ENCODE data around the gene SLC13A4. TPM values are rescaled to one million over a fixed set of nuclear protein-coding genes. Genes with fewer than 3 reads are reported as not detected.

SLC13A4 gene
- total RNA-seq, 1 donor from 2014 or later: not detected

DNA sequence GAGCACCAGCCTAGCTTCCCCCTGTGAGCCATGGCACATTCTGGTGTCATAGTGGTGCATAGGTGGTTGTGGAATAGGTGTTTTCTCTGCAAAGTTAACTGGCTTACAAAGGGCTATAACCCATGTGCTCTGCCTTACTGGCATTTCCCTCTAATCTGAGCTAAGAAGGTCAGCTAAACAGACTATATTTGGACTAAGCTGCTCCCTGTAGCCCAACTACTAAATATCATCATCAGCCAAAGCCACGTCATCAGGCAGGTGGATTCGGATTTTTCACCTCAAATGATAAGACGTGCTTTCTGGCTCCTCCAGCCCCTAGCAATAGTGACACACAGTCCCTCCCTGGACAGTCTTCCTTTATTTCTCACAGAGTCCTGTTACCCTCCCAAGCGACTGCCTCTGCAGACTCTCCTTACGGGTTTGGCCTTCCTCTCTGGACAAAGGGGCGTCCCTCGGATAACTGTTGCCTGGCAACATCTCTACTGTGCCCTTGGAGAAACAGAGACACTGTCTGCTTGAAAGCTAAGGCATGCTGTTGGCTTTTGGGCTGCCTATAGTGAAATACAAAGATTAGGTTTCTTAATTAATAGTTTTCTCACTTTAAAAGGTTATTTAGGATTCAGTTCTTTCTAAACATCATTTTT, 9.1 kb downstream of the SLC13A4 start:
- no peaks in the 10 kb centered on the region for H3K36me3 ChIP-seq
- DNase-seq (ENCODE audit: extremely low spot score in 2 of 2): no peak
- H3K4me1 ChIP-seq: peaks cover 17% of the 10 kb centered on the region
- no peak for TF ChIP-seq POLR2A (IDR thresholded peaks at IDR 0.05)
- no peak overlapping the region for H3K4me3 ChIP-seq
- intact Hi-C loops (cut with DNase I): no loop called here
- H3K9me3 ChIP-seq: no peaks in the 10 kb centered on the region
- no peak overlapping the region for H3K27ac ChIP-seq
- H3K27me3 ChIP-seq: no peaks in the 10 kb centered on the region

DNA sequence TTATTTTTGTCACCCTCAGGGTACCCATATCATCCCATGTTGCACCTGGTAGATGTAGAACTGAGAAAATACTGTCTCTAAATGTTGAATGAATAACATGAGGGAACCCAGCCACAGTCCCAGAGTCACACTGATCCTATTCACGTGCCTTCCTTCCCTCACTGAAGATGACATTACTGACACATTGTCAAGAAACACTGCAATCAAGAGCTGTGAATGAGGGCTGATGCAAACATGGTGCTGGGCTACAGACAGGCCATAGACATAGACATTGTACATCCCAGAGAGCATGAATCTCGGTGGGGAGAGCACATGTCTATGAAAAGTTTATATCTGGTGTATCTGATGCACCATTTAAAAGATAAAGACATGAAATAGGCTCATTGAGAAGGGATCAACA, 9.8 kb downstream of the SLC13A4 start:
- H3K4me3 ChIP-seq: no peak overlapping the region
- H3K36me3 ChIP-seq: no peaks in the 10 kb centered on the region
- H3K27ac ChIP-seq: no peak overlapping the region
- peaks cover 11% of the 10 kb centered on the region for H3K4me1 ChIP-seq
- TF ChIP-seq, protein P1, sequence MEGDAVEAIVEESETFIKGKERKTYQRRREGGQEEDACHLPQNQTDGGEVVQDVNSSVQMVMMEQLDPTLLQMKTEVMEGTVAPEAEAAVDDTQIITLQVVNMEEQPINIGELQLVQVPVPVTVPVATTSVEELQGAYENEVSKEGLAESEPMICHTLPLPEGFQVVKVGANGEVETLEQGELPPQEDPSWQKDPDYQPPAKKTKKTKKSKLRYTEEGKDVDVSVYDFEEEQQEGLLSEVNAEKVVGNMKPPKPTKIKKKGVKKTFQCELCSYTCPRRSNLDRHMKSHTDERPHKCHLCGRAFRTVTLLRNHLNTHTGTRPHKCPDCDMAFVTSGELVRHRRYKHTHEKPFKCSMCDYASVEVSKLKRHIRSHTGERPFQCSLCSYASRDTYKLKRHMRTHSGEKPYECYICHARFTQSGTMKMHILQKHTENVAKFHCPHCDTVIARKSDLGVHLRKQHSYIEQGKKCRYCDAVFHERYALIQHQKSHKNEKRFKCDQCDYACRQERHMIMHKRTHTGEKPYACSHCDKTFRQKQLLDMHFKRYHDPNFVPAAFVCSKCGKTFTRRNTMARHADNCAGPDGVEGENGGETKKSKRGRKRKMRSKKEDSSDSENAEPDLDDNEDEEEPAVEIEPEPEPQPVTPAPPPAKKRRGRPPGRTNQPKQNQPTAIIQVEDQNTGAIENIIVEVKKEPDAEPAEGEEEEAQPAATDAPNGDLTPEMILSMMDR (IDR thresholded peaks at IDR 0.05): no peak
- no peak for TF ChIP-seq POLR2AphosphoS5 (IDR thresholded peaks at IDR 0.05; ENCODE audit: insufficient read depth in 1 of 2, low read depth in 1 of 2)
- TF ChIP-seq POLR2A (IDR thresholded peaks at IDR 0.05): no peak
- H3K9me3 ChIP-seq: no peaks in the 10 kb centered on the region
- H3K27me3 ChIP-seq: no peaks in the 10 kb centered on the region
- DNase-seq (ENCODE audit: extremely low spot score in 2 of 2): no peak
- intact Hi-C loops (cut with DNase I): no loop called here

DNA sequence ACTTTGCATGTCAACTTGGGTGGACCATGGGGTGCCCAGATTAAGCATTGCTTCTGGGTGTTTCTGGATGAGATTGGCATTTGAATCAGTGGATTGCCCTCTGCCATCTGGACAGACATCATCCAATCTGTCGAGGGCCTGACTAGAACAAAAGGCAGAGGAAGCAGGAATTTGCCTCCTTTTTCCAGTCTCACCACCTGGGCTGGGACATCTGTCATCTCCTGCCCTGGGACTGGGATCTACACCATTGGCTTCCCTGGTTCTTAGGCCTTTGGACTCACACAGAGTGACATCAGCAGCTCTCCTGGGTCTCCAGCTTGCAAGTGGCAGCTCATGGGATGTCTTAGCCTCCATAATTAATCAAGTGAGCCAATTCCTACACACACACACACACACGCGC, 10.3 kb downstream of the SLC13A4 start:
- TF ChIP-seq POLR2A (IDR thresholded peaks at IDR 0.05) (no peak), POLR2AphosphoS5 (IDR thresholded peaks at IDR 0.05; ENCODE audit: insufficient read depth in 1 of 2, low read depth in 1 of 2) (no peak)
- TF ChIP-seq, protein P1 (IDR thresholded peaks at IDR 0.05): no peak
- peaks cover 6% of the 10 kb centered on the region for H3K4me1 ChIP-seq
- H3K36me3 ChIP-seq: no peaks in the 10 kb centered on the region
- no peak for DNase-seq (ENCODE audit: extremely low spot score in 2 of 2)
- no peak overlapping the region for H3K27ac ChIP-seq
- no peaks in the 10 kb centered on the region for H3K9me3 ChIP-seq
- H3K27me3 ChIP-seq: no peaks in the 10 kb centered on the region
- no peak overlapping the region for H3K4me3 ChIP-seq
- intact Hi-C loops (cut with DNase I): no loop called here

DNA sequence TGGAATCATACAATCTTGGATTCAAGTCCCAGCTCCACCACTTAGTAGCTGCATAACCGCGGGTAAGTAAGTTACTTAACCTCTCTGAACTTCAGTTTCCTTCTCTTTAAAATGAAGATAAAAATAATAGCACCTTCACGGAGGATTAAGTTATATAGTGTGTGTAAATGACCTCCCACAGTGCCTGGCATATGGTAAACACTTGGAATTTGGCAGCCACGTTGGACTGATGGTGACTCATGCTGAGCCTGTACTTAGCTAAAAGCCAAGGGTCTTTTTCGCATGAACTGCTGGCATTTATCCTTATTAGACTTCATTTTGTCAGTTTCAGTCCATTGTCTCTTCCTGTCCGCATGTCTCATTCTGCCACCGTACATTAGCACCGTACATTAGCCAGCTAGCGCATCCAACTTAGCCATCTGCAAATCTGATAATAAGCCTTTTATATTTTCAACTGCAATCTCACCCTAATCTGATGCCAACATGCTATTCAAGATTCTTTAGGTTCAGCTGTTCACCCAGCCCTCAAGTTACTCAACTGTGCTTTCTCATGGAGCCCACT, 11.2 kb downstream of the SLC13A4 start:
- H3K9me3 ChIP-seq: no peaks in the 10 kb centered on the region
- no peaks in the 10 kb centered on the region for H3K27me3 ChIP-seq
- DNase-seq (ENCODE audit: extremely low spot score in 2 of 2): no peak
- intact Hi-C loops (cut with DNase I): no loop called here
- H3K27ac ChIP-seq: no peak overlapping the region
- no peak overlapping the region for H3K4me3 ChIP-seq
- H3K4me1 ChIP-seq: peaks cover 6% of the 10 kb centered on the region
- TF ChIP-seq POLR2AphosphoS5 (IDR thresholded peaks at IDR 0.05; ENCODE audit: insufficient read depth in 1 of 2, low read depth in 1 of 2) (no peak), POLR2A (IDR thresholded peaks at IDR 0.05) (no peak)
- TF ChIP-seq, protein P1 (IDR thresholded peaks at IDR 0.05): no peak
- H3K36me3 ChIP-seq: no peaks in the 10 kb centered on the region

DNA sequence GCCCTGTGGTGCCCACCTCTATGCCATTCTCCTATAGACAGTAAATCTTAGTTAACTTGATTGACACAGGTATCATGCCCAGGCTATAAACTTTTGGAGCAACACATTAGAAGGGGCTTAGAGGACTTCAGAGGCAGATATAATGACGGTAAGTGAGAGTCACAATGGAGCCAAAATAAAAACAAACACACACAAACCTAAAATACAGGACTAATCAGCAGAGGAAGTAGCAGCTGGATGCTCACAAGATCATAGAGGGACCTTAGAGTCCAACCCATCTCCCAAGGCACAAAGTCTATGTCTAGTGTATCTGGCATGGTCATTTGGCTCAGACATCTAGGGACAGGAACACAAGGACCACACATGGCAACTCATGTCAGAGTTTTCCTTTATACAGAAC, 12.3 kb downstream of the SLC13A4 start:
- H3K36me3 ChIP-seq: no peaks in the 10 kb centered on the region
- no peaks in the 10 kb centered on the region for H3K27me3 ChIP-seq
- no peak for DNase-seq (ENCODE audit: extremely low spot score in 2 of 2)
- no peak overlapping the region for H3K4me3 ChIP-seq
- H3K27ac ChIP-seq: no peak overlapping the region
- H3K4me1 ChIP-seq: peaks cover 6% of the 10 kb centered on the region
- TF ChIP-seq POLR2AphosphoS5 (IDR thresholded peaks at IDR 0.05; ENCODE audit: insufficient read depth in 1 of 2, low read depth in 1 of 2): no peak
- TF ChIP-seq, protein P1 (IDR thresholded peaks at IDR 0.05): no peak
- no peak for TF ChIP-seq POLR2A (IDR thresholded peaks at IDR 0.05)
- no peaks in the 10 kb centered on the region for H3K9me3 ChIP-seq
- intact Hi-C loops (cut with DNase I): no loop called here
